HG02852 (cell line): ENCODE results near the gene C12orf76.
"Not testable (repeated sequence)": the region's sequence is repeated elsewhere in the genome, so short reads cannot be mapped to it uniquely, and the experiment has no call there.

Source experiments
- ATAC-seq: cut with Tn5 transposase; IDR thresholded peaks from one replicate; pipeline ENCODE4 v1.9.1; 2021; ENCODE audit warnings: mild to moderate bottlenecking, moderate library complexity; ENCODE audit not compliant: unreplicated experiment

C12orf76 gene

DNA sequence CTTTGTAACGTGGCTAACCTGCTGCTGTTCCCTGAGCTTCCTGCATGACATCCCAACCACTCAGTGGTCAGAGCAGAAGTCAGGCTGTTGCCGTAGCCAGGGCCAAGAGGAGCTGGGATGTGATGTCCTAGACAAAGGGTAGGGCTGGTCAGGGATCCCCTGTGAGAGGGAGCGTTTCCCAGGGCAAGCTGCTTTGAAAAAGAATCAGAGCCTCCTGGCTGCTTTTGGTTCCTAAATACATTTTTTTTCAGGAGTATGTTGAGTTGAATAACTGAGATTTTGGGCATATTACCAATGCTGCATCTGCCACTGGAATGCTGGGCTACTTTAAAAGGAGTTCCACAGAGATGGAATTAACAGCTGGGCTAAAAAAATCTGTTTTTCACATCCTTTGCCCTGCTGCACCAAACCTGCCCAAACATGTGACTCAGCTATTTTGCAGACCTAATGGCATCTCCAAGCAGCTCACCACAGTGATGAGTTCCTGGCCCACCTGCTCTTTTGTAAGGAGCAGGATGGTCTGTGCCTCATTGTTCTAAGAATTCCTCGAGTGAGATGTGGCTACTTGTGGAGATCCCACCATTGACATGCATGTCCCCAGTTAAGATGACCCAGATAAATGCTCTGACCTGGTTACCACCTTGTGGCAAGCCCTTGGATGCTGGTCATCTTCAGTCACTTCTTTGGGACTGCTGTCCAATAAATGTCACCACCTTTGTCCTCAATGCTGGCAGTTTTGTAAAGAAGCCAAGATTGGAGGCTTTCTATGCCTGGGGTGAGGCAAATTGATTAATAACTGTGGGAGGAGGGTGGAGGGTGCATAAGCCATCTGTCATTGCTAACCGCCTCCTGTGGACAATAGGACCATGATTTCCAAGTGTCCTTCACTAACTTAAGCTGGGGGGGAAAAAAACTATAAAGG, 25.0 kb downstream of the C12orf76 start:
- ATAC-seq = no peak

DNA sequence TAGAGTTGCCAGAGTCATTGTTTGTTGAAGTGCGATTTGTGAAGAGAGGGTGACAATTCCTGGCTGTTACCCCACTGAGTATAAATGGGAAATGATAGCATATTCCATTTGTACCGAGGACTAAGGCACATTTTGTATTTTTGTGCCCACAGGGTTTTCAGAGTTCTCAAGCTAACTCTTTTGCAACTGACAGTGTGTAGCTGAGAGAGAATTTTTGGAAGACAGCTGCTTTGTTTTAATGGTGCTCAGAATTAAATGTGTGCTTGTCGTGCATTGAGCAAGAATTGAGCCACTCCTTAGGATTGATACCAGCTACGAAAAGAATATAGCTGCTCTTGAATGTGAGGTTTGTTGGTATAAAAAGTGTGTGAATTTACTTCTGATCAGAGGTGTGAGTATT, 27.4 kb downstream of the C12orf76 start:
- no peak for ATAC-seq

DNA sequence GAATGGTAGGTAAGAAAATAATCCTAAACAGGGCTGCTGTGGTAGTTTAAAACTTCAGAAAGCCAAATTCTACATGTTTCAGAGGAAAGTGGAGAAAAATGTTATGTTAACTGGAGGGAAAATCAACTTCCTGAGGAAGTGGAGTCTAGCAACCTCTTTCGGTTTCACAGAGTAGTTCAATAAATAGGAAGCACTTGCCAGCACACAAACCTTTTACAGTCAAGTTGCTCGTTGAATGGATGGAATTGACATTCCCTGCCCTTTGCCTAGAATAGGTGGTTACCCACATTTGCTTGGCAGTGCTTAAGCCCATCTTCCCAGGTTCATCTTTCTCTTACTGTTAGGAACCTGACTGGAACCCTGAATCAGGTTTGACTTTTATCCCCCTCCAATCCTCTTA, 33.2 kb downstream of the C12orf76 start:
- ATAC-seq = no peak

DNA sequence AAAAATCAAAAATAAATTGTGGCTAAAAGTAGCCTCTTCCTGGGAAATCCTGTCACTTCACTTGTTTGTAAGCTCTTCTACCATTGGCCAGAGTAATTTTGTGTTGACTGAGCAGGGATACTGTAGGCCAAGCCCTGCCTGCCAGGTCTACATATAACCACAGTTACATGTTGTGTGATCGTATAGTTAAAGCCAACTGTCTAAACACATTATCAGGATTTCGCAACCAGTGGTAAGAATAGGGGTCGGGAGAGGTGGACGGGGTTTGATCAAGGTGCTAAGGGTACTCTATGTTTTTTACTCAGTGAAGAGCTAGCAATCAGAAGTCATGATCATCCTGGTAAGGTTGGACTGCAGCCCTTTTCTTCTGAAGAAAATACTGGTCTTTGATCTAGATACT, 35.7 kb downstream of the C12orf76 start:
- no peak for ATAC-seq

DNA sequence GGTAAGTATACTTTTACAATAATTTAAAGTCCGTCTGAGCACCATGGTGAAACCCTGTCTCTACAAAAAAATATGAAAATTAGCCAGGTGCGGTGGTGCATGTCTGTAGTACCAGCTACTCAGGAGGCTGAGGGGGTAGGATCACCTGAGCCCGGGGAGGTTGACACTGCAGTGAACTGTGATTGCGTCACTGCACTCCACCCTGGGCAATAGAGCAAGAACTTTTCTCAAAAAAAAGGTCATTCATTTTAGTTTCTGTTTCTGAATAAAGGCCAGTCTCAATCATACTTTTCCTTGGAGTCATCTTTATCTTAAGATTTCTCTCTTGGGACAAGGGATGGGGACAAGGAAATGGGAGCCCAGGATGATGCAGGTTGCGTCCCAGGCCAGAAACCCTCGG, 36.2 kb downstream of the C12orf76 start:
- ATAC-seq = no peak

DNA sequence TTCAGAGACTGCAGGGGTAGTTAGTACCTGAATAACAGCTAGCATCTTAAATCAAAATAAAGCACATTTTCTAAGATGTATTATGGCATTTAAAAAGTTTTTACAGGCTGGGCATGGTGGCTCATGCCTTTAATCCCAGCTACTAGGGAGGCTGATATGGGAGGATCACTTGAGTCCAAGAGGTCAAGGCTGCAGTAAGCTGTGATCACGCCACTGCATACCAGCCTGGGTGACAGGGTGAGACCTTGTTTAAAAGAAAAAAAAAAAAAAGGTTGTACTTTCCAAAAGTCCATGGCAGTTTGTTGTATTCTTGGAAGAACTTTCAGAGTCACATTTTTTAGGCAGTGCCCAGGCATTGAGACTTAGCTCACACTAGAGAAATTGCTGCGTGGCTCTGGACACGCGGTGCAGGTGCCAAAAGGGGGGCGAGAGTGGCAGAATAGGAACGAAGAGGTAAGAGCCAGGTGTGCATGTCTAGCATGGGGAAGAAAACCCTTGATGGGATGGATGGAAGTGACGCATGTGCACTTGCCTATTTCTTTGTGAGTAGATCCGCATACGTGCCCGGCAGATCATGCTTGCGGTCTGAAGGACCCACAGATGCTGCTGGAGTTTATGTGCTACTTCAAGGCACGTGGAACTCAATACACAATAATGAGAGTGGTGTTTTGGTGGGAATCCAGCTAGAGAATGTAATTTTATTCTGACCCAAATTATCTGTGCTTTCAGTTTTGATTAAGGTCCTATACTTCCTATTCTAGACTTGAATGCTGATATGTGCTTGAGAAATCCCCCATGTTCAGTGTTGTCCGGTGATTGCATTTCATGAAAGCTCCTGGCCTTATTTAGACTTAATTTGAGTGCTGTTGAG, 37.2 kb downstream of the C12orf76 start:
- peak; percentile 46 for ATAC-seq

DNA sequence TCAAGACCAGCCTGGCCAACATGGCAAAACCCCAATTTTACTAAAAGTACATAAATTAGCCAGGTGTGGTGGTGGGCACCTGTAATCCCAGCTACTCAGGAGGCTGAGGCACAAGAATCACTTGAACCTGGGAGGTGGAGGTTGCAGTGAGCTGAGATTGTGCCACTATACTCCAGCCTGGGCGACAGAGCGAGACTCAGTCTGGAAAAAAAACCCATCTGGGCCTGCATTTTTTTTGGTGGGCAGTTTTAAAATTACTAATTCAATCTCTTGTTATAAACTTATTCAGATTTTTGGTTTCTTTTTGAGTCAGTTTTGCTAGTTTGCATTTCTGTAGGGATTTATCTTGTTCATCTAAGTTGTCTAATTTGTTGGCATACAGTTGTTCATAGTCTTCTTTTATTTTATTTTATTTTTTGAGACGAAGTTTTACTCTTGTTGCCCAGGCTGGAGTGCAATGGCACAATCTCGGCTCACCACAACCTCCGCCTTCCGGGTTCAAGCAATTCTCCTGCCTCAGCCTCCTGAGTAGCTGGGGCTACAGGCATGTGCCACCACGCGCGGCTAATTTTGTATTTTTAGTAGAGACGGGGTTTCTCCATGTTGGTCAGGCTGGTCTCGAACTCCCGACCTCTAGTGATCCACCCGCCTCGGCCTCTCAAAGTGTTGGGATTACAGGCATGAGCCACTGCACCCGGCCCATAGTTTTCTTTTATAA, 39.5 kb downstream of the C12orf76 start:
- ATAC-seq = not testable (repeated sequence)

DNA sequence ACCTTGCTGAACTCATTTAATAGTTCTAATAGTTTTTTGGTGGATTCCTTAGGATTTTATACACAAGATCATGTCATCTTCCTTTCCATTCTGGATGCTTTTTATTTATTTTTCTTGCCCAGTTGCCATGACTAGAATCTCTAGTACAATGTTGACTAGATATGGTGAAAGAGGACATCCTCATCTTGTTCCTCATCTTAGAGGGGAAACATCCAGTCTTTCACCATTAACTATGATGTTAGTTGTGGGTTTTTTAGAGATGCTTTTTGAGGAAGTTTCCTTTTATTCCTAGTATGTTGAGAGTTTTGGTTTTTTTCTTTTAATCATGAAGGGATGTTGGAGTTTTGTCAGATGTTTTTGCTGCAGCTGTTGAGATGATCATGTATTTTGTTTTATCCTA, 40.4 kb downstream of the C12orf76 start:
- ATAC-seq = no peak

DNA sequence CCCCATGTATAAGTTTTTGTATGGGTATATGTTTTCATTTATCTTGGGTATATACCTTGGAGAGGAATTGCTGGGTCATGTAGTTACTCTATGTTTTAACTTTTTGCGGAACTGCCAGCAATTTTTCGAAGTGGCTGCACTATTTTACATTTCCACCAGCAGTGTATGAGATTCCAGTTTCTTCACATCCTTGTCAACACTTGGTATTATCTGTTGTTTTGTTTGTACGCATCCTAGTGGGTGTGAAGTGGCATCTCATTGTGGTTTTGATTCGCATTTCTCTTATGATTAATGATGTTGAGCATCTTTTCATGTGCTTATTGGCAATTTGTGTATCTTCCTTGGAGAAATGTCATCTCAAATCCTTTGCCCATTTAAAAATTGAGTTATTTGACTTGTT, 42.2 kb downstream of the C12orf76 start:
- no peak for ATAC-seq

DNA sequence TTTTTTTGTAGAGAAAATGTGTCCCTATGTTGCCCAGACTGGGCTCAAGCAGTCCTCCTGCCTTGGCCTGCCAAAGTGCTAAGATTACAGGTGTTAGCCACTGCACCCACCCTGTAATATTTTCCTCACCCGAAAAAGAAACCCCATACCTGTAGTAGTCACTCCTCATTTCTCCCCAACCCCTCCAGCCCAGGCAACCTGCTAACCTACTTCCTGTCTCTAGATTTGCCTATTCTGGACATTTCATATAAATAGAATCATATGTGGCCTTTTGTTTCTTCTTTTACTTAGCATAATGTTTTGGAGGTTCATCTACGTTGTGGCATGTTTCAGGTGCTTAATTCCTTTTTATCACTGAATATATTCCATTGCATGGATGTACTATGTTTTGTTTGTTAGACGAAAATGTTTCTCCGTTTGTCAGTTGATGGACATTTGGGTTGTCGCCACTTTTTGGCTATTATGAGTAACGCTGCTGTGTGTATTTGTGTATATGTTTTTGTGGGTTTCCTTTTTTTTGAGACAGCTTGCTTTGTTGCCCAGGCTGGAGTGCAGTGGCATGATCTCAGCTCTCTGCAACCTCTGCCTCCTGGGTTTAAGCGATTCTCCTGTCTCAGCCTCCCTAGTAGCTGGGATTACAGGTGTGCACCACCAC, 42.9 kb downstream of the C12orf76 start:
- peak; percentile 46 for ATAC-seq

DNA sequence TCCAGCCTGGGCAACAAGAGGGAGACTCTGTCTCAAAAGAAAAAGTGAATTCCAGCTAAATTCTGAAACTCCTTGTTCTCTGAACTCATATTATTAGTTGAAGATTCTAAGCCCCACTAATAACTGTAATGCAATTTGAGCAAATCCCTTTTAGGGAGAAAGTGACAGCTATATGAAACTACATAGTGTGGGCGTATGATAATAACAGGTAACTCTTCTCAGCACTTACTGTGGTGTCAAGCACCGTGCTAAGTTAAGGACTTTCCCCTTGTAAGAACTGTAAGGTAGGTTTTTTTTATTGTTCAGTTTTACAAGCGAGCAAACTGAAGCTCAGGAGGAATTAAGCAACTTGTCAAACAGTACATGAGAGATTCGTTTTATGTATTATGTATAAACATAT, 43.7 kb downstream of the C12orf76 start:
- peak; percentile 65 for ATAC-seq

DNA sequence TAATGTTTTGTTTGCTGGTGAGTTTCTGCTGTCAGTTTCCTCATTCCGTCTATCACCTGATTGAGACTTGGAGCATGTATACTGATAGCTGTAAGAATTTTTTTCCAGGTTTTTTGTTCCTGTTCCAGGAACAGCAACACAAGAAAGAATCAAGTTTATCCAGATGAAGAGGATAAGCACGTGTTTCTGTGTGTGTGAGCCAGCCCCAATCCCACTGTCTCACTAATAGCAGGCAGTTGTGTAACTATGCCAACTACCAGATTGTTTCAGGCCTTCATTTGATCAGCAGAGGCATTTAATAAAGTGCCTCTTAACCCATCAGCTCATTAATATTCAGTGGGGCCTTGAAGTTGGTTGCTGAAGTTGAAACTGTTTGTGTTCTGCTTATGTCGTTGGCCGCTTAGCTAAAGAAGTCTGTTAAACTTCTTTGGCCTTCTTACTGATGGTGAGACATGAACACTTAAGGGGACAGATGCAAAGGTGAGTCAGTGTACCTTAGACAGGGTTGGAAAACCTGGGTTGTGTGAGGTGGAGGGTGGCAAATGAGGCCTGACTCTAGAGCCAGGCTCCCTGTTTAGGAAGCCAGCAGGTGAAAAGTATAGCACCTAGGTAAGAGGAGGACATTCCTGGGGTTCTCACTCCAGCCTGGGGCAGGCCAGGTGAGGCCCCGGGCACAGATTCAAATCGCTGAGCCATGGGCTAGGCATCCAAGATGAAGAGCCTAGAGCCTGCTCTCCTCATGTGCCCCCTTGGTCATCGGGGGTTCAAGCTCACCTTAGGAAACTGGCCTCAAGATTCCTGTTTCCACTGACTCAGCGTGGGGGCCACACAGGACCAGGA, 45.4 kb downstream of the C12orf76 start:
- no peak for ATAC-seq

DNA sequence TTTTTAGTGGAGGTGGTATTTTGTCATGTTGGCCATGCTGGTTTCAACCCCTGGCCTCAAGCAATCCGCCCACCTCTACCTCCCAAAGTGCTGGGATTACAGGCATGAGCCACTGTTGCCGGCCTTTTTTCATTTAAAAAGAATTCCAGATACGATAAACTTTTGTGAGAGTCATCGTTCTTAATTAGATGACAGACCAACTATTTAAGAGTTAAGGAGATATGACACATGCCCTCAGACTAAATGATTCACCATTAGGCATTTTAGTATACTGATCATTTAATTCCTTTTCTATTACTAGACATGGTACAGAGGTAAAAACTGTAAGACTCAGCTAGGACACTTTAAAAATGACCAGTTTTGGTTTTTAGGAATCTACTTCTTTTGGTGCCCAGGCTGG, 46.7 kb downstream of the C12orf76 start:
- ATAC-seq = no peak

DNA sequence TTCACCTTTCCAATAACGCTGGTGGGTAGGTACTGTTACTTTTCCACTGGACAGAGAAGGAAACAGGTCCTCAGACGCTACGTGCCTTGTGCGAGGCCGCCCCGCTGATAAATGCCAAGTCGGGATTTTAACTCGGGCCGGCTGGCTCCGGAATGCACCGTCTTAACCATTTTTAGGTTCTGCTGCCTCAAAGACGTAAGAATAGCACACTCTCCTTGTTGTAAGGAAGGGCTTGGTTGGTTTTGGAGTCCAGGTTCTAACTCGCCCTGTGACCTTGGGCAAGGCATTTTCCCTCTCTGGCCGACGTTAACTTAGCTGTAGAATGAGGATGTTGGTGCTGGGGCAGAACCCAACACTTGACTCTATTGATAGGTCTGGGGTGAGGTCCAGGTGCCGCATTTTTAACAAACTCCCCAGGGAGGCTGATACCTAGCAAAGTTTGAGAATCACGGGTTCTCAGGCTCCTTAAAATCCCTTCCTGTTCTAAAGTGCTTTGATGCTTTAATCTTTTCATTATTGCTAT, 48.3 kb downstream of the C12orf76 start:
- ATAC-seq = no peak

DNA sequence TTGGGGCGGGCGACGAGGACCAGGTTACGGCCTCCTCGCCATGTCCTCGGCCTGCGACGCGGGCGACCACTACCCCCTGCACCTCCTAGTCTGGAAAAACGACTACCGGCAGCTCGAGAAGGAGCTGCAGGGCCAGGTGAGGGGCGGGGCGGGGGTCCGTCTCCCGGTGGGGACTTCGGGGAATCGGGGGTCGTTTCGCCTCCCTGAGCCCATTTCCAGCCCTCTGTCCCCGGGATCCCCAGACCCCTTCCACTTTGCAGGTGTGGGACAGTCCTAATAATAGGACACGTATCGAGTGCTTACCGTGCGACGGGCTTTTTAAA, 48.7 kb downstream of the C12orf76 start:
- no peak for ATAC-seq

DNA sequence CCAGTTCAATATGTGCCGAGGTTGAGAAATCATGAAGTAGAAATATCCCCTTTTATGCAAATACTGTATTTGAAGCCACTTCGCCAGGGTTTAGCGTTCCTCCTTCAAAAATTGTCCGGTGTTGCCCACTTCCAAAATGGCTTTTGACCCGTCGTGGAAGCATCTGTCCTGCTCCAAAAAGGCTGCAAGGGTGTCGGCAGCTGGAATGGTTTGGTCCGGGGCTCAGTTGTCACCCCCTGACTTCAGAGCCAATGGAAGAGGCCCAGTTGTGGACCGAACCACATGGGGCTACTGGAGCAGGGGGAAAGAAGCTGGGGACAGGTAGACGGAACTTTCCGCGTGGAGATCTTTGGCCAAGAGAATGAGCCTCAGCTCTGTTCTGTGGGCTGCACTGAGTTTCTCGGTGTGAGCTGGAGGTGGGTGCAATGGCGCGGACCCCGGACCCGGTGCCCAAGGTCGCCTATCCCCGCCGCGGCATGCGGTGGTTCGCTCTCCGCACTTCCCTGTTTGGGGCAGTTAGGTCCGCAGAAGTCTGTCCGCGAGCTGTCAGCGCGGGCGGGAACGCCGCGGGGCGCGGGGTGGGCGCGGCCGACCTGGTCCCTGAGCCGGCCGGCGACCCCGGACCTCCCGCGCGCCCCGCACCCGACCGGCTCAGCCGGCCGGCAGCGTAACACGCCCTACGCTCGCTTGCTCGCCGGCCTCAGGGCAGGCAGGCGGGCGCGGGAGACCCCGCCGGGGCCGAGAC, 49.2 kb downstream of the C12orf76 start, which contains the start of gene ANKRD13A:
ANKRD13A (plus strand) TSS at position 527 of the 745 bp plus-strand sequence. CDS start 259 bp downstream, outside the sequence.
- ATAC-seq = peak; percentile 49

DNA sequence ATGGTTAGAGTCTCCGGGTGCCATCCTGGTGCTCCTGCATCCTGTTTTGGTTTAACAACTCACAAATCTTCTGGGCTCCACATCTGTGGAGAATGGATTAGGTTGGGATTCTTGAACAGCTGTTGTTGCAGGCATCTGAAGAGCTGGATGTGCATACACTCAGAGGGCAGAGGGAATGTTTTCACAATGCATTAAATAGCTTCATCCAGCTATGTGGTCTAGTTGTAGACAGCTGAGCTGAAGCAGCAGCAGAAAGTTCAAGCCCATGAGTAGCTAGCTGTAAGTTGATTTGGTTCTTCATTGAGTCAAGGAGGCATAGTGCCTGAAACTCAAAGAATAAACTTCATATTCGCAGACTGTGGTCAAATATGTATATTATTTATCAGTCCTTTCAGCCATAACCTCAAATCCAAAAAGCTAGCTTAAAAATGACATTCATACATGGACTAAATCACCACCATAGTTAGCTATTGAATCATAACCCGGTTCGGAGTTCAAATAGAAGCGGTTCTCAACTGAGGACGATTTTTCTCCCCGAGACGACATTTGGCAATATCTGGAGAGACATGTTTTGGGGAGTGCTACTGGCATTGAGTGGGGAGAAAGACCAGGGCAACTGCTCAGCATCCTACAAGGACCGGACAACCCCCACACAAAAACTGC, 50.0 kb downstream of the C12orf76 start:
- no peak for ATAC-seq

DNA sequence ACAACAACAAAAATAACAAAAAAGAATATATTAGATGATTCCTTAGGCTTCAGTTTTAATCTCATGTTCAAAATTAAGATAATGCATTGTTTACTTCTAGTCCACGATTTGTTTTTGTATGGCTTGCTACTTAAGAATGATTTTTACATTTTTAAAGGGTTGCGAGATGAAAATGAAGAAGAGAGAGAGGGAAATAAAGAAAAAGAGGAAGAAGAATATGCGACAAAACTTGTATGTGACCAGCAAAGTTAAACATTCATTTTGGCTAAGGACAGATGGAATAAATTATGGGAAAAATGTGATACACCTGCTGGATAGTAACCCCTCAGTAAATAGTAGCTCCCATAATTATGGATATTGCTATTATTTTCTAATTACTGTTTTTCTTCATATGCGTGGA, 50.9 kb downstream of the C12orf76 start:
- ATAC-seq = no peak
